ENCODE data around the gene AHCYL2.

- TF ChIP-seq EZH2phosphoT487 (IDR thresholded peaks at IDR 0.05; ENCODE audit: insufficient read depth, low read depth) (no peak), EZH2 (IDR thresholded peaks at IDR 0.05; ENCODE audit: insufficient read depth, poor library complexity, severe bottlenecking) (no peak)
Observed at GRCh38 chr7:129227646-129228578, 3.1 kb downstream of the AHCYL2 start.

Measured in GM23248 (cell line).